ENCODE results near the gene GLTP.

Gene GLTP

GRCh38 chr12:109890620-109891170 lies 10.4 kb upstream of the GLTP start:
- Mint-ChIP-seq H3K9me3 (no peaks in the 10 kb centered on the region), H3K4me3 (no peak overlapping the region), H3K36me3 (ENCODE audit: low read depth) (no peaks in the 10 kb centered on the region), H3K27ac (no peak overlapping the region), H3K4me1 (no peaks in the 10 kb centered on the region), H3K27me3 (ENCODE audit: low read depth) (peaks cover 26% of the 10 kb centered on the region)
- TF ChIP-seq CTCF (IDR thresholded peaks at IDR 0.05; ENCODE audit: unreplicated experiment in 3 of 3): no peak

GRCh38 chr12:109888179-109889020 lies 8.1 kb upstream of the GLTP start:
- no peak for TF ChIP-seq CTCF (IDR thresholded peaks at IDR 0.05; ENCODE audit: unreplicated experiment in 3 of 3)
- H3K9me3 Mint-ChIP-seq: no peaks in the 10 kb centered on the region
- H3K4me3 Mint-ChIP-seq: no peak overlapping the region
- H3K4me1 Mint-ChIP-seq: no peaks in the 10 kb centered on the region
- H3K27ac Mint-ChIP-seq: no peak overlapping the region
- H3K27me3 Mint-ChIP-seq (ENCODE audit: low read depth): peaks cover 38% of the 10 kb centered on the region
- H3K36me3 Mint-ChIP-seq (ENCODE audit: low read depth): no peaks in the 10 kb centered on the region

- no peaks in the 10 kb centered on the region for H3K9me3 Mint-ChIP-seq
- peaks cover 45% of the 10 kb centered on the region for H3K27me3 Mint-ChIP-seq (ENCODE audit: low read depth)
- H3K27ac Mint-ChIP-seq: no peak overlapping the region
- no peak for TF ChIP-seq CTCF (IDR thresholded peaks at IDR 0.05; ENCODE audit: unreplicated experiment in 3 of 3)
- peaks cover 7% of the 10 kb centered on the region for H3K4me1 Mint-ChIP-seq
- H3K36me3 Mint-ChIP-seq (ENCODE audit: low read depth): no peaks in the 10 kb centered on the region
- H3K4me3 Mint-ChIP-seq: no peak overlapping the region
Observed at GRCh38 chr12:109885616-109886015, 5.3 kb upstream of the GLTP start.

DNA sequence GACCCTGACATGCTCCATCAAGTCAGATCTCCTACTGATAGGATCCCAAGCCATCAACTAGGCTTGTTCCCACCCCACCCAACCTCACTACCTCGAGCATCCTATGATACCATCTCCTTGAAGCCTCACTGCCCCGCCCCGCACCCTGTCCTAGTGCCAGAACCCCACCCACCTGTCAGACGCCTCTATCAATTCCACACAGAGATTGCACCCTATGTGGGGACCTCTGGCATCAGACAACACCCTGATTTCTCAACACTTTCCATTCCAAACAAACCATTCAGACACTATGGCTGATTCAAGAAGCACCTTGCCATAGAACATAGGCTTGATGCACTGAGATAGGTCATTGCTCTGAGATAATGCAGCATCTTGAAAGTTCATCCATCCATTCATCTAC lies 3.1 kb upstream of the GLTP start:
- H3K36me3 Mint-ChIP-seq (ENCODE audit: low read depth): no peaks in the 10 kb centered on the region
- peaks cover 45% of the 10 kb centered on the region for H3K27me3 Mint-ChIP-seq (ENCODE audit: low read depth)
- no peak for TF ChIP-seq CTCF (IDR thresholded peaks at IDR 0.05; ENCODE audit: unreplicated experiment in 3 of 3)
- H3K27ac Mint-ChIP-seq: no peak overlapping the region
- H3K9me3 Mint-ChIP-seq: no peaks in the 10 kb centered on the region
- peak overlapping the region in 2 of 3 experiments; percentile 26 to 45 for H3K4me3 Mint-ChIP-seq
- H3K4me1 Mint-ChIP-seq: peaks cover 21% of the 10 kb centered on the region

- no peaks in the 10 kb centered on the region for H3K36me3 Mint-ChIP-seq (ENCODE audit: low read depth)
- TF ChIP-seq CTCF (IDR thresholded peaks at IDR 0.05; ENCODE audit: unreplicated experiment in 3 of 3): no peak
- H3K4me3 Mint-ChIP-seq: peak overlapping the region; percentile 78 to 89 (median 83)
- peaks cover 42% of the 10 kb centered on the region for H3K27me3 Mint-ChIP-seq (ENCODE audit: low read depth)
- H3K9me3 Mint-ChIP-seq: no peaks in the 10 kb centered on the region
- peaks cover 30% of the 10 kb centered on the region for H3K4me1 Mint-ChIP-seq
- no peak overlapping the region for H3K27ac Mint-ChIP-seq
Observed at GRCh38 chr12:109881752-109882151, 1.4 kb upstream of the GLTP start.

All from nephron (organoid).